Lower leg skin (tissue), 4 donors: Measurements from ENCODE around the gene FGF22. TPM values are rescaled to one million over a fixed set of nuclear protein-coding genes. Genes with fewer than 3 reads are reported as not detected.
A peak's percentile ranks its signal among the peaks of the same experiment; 100 is the strongest.

ENCODE experiments used
- DNase-seq, 2 donors: peaks; one replicate each; pipeline ENCODE4 v3.0.0-alpha.2; 2019; ENCODE audit warnings: low spot score in 2 of 2
- H3K4me3 ChIP-seq: fragments of 200-600 bp; sonication (generic); 2 replicates; pipeline ENCODE4 v1.5.1; 2017; ENCODE audit warnings: mild to moderate bottlenecking, low read depth; ENCODE audit not compliant: poor library complexity, severe bottlenecking
- CTCF ChIP-seq, 3 donors: fragments of 450-650 bp; IDR thresholded peaks; one replicate each; pipeline ENCODE4 v1.5.1; 2016; ENCODE audit warnings: antibody characterized with exemption in 3 of 3, mild to moderate bottlenecking in 3 of 3, moderate library complexity in 2 of 3
- POLR2A ChIP-seq, 2 donors: fragments of 450-650 bp; IDR thresholded peaks; one replicate each; pipeline ENCODE4 v1.6.1; 2016 to 2017; ENCODE audit warnings: antibody characterized with exemption in 2 of 2, mild to moderate bottlenecking in 1 of 2, moderate library complexity in 1 of 2
- WGBS, 2 donors: methylation state at CpG; one replicate each; pipeline ENCODE4 v1.1.5; 2018; 5-methylcytosine and 5-hydroxymethylcytosine counted together
- intact Hi-C: fragments of 100-400 bp; cut with DNase I; formaldehyde crosslinking; loops from one replicate; pipeline ENCODE4 v1.15.0; 2023; ENCODE audit warnings: low total_unique reads
- total RNA-seq, 4 donors: library from RNA; depleted of rRNA; stranded (reverse); fragments of >200 nt; gene quantifications; one replicate each; pipeline ENCODE4 v1.1.0, GENCODE V29; 2016

FGF22 gene
- total RNA-seq, 4 donors from 2014 or later, result 16.1 to 41.8 (median 25.6) TPM

GRCh38 chr19:657611-658010 lies 17.9 kb downstream of the FGF22 start:
- DNase-seq, result no peak
- intact Hi-C loops, result no loop called here

GRCh38 chr19:658059-658839 lies 18.6 kb downstream of the FGF22 start:
- TF ChIP-seq POLR2A (IDR thresholded peaks at IDR 0.05), result no peak
- no peak for TF ChIP-seq CTCF (IDR thresholded peaks at IDR 0.05)
- no peak for DNase-seq
- intact Hi-C loops, result no loop called here
- no peak overlapping the region for H3K4me3 ChIP-seq
- 55 to 65% methylated on average over 20 to 25 of the region's 33 CpGs for WGBS, 2 donors

More at GRCh38 chr19:657611-658010, 17.9 kb downstream of the FGF22 start:
- TF ChIP-seq CTCF (IDR thresholded peaks at IDR 0.05) (no peak), POLR2A (IDR thresholded peaks at IDR 0.05) (no peak)
- WGBS, 2 donors, result 82 to 89% methylated on average over 5 to 19 of the region's 19 CpGs
- no peak overlapping the region for H3K4me3 ChIP-seq

- intact Hi-C loops, result no loop called here
- peak in 1 of 2 donors; percentile 78 for DNase-seq
- no peak for TF ChIP-seq POLR2A (IDR thresholded peaks at IDR 0.05)
- no peak for TF ChIP-seq CTCF (IDR thresholded peaks at IDR 0.05)
- WGBS, 2 donors, result 34 to 39% methylated on average over 18 to 42 of the region's 50 CpGs
- H3K4me3 ChIP-seq, result no peak overlapping the region
Measured at GRCh38 chr19:658916-659839, 19.5 kb downstream of the FGF22 start.

- intact Hi-C loops, result loop anchor here (5.0 kb wide), 1 partner anchor 89 kb away; the partner anchor contains the start of gene BSG
- peak in 1 of 3 donors; percentile 32 for TF ChIP-seq CTCF (IDR thresholded peaks at IDR 0.05)
- TF ChIP-seq POLR2A (IDR thresholded peaks at IDR 0.05), result no peak
- 15 to 19% methylated on average over 15 to 19 of the region's 20 CpGs for WGBS, 2 donors
- DNase-seq, result no peak
- H3K4me3 ChIP-seq, result no peak overlapping the region
Measured at GRCh38 chr19:660793-661426, 21.2 kb downstream of the FGF22 start.

GRCh38 chr19:661427-662196 lies 21.9 kb downstream of the FGF22 start:
- DNase-seq, result no peak
- intact Hi-C loops, result loop anchor here (5.0 kb wide), 1 partner anchor 89 kb away; the partner anchor contains the start of gene BSG
- peak overlapping the region; percentile 97 for H3K4me3 ChIP-seq
- TF ChIP-seq CTCF (IDR thresholded peaks at IDR 0.05) (no peak), POLR2A (IDR thresholded peaks at IDR 0.05) (no peak)
- 5 to 6% methylated on average over 31 of the region's 31 CpGs for WGBS, 2 donors
